Stimulated activated CD4-positive, alpha-beta T cell treated with anti-CD3 and anti-CD28 coated beads, Interleukin-15, amount 100 ng/mL, for 24 hours (primary cell): ENCODE results near the gene TSPYL4.

Experiments
- DNase-seq: peaks from one replicate; pipeline ENCODE4 v3.0.0-alpha.2; 2020

TSPYL4 gene

DNA sequence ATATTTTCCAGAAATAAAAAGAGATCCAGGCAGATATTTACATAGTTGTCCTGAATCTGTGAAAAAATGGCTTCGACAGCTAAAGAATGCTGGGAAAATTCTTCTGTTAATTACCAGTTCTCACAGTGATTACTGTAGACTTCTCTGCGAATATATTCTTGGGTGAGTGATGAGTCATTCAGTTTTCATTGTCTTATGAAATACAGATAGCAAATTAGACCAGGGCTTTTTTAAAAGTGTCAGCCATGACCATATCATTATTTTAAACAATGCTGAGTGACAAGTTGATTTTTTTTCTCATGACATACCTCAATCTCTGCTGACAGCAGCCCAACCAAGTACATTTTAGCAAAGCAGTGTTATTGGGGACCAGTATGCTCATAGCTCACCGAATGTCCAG is 32.8 kb downstream of the TSPYL4 start:
- DNase-seq = no peak

DNA sequence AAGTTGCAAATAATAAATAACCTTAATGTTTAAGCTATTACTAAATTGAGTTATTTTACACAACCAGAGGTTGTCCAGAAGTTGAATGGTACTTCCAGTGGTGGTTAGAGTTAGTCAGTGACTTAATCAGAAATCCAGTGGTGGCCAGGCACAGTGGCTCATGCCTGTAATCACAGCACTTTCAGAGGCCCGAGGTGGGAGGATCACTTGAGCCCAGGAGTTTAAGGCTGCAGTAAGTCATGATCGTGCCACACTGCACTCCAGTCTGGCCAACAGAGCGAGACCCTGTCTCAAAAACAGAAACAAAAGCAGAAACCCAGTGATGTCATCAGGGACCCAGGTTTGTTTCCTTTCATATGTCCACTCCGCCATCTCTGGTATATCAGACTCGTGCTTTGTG is 35.0 kb downstream of the TSPYL4 start:
- no peak for DNase-seq

DNA sequence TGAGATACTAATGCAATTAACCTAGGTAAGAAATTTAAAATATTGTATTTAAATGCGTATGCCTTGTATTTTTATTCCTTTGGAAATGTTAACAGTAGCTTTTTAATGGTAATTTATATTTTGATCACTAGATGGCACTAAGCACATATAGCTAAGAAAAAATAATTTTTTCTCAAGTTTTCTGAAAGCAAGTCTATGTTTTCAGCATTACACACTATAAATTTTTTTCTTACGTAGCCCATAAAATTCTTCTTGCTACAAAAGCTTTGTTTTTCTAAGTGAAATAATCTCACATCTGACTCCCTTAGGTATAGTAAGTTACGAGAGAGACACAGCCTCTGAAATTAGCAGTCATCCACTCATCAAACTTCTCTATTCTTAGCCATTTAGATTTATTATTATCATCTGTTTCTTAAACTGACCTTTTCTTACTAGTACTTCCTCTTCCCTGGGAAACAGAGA is 35.7 kb downstream of the TSPYL4 start:
- DNase-seq = no peak

DNA sequence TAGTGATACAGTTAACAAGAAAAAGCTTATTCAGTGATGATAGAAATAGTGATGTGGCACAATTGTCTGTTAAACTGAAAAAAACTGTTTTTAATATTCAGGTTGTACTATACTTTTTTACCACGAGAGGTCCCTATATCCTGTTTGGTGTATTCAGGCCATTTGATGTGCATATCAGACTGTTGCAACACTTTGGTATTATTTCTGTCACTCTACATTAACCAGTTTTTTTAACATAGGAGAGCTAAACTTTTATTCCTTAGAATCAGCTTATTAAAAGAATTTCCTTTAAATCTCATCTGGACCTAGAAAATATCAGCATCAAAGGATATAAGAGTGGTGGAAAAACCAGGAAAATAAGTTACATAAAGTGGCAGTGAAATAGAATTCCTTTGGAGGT is 36.8 kb downstream of the TSPYL4 start:
- no peak for DNase-seq

DNA sequence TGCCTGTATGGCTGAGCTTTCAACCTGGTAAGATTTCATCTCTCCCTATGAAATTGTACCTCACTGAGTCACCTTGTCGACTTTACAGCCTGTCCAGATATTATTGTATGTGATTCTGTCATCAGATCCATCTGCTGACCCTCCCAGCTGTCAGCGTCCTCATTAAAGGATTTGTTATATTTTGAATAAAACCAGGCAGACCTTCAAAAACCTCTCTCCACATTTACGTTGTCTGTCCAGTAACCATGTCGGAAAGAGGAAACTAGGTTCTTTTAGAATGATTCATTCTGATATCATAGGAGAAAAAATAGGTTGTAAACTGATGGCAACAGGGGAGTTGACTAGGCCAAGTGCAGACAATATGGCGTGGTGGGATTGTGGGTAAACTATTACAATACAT is 38.5 kb downstream of the TSPYL4 start:
- DNase-seq = no peak

DNA sequence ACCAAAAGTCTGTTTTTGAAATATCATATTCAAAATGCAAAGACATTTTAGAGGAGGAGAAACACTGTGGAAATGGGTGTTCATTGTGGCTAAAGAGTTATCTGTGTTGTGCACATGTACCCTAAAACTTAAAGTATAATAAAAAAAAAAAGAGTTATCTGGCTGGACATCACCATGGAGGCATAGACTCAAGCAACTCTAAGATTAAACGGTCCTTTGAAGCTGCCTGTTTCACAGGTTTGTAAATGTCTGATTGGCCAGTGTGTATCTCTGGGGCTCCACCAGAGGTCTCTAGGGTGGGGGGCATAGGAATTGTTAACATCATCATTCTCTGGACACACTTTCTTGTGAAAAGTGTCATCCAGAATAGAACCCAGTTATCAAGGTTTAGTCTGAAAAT is 39.2 kb downstream of the TSPYL4 start:
- DNase-seq = no peak

DNA sequence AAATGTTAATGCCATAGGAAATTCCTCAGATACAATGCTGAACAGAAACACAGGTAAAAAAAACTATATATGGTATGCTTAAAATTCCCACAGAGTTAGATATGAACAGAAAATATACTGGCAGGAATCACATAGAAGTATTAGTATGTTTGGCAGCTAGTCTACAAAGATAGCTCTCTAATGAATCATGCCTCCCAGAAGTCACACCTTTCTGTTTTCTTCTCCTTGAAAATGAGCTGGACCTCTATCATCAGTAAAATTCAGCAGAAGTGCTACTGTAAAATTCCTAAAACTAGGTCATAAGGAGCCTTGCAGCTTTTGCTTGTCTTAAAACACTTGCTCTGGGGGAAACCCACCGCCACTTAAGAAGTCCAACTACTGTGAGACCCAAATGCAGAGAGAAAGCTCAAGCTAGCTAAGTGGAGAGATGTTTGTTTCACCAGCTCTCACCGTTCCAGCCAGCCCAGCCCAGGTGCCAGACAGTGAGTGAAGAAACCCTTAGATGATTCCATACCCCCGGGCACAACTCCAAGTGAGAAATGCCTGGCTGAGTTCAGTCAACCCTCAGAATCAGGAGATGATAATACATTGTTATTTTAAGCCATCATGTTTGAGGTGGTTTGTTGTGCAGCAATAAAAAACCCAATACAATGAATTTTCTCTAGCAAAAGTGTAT is 43.0 kb downstream of the TSPYL4 start:
- no peak for DNase-seq

DNA sequence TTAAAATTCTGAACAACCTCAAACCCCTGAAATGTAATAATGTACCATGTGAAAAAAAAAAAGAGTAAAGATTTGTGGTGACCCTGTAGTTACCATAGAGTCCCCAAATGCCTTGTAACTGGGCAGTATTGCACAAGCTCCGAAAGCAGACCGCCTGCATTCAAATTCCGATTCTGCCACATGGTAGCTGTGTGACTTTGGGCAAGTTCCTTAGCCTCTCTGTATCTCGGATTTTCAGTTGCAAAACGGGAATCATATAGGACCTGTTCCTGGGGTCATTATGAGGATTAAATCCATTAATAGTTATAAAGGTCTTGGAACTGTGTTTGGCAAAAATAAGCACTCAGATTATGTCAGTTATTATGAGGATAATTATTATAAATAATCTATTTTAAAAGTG is 43.6 kb downstream of the TSPYL4 start:
- DNase-seq = no peak

DNA sequence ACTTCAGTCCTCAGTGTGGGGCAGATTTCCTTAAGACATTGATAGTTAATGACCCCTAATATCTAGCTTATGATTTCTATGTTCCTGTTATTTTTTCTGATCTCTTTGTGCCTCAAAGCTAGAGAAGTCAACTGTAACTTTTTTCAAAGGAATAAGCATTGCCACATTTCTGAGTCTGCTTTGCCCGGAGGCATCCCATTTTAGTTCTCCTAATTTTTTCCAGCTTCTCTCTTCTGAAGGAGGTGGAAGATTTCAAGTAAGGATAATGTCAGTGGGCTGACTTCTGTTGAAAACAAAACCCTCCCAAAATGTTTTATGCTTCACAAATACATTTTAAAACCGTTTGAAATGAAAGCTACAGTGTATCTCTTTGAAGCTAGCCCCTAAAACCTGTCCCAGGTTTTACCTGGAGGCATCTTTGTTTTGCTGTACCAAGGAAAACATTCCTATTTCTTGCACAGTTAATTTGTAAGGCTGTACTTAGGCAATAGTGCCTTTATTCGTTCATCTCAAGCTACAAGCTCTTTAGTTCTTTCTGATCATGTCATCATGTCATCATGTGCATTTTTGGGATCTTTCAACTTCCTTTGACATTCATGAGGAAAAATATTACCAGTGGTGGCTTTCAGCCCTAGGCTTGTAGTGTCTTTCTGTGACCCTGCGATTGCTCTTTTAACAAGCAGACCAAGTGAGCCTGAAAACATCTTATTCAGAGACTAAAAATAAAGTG is 45.7 kb downstream of the TSPYL4 start:
- no peak for DNase-seq

DNA sequence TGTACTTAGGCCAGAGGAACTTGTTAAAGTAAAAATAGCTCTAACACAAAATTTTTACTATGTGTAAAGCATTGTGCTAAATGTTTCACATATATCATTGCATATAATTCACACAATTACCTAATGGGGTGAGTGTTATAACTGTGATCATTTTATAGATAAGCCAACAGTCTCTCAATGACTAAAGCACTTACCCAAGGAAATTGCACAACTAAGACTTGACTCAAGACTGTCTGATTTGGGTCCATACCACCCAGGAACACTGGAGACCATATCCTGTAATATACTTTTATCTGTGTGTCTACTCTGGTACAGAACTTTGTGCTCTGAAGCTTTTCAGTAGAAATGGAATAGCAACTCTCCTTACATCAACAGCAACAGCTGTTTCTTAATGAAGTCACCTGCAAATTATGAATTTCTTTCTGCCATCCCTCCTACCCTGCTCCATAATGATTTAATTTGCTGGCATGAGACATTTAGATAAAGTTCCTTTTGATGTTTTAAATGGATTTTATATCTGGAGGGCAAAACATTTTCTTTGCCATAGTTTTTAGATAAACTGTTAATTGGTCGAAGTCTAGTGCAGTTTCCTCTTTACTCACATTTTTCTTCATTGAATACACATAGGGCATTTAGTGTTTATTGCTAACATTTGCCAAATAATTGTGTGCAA is 47.5 kb downstream of the TSPYL4 start:
- DNase-seq = no peak

DNA sequence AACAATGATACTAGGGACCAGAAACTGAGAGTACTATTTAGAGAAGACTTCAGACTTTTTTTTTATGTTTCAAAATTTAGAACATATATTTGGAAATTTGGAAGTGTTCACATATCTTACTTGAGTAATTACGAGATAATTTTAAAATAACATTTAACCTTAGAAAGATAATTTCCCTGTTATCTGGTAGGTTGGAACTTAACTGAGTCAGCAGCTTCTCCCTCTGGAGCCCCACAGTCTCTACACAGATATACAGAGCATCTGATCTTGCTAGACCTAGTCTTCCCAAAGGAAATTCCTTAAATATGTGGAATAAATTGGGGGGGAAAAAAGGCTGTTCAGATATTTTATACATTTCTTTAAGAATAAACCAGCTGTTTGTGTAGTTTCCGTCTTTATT is 48.6 kb downstream of the TSPYL4 start:
- no peak for DNase-seq

DNA sequence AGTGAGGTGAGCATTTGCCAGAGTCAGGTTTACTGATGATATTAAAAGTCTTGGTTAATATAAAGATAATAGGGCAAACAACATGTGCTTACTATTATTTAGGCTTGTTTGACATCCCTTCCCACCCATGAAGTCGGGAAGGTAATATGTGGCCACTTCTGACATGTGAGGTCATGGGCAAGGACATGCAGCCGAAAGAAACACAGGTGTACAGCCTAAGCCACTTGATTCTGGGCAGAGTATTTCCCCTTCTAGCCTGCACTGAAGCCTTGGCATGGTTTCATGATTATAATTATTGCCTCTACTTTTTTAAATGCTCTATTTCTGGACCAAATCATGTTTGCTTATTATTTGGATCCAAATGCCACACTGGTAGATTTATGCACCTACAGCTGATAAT is 52.3 kb downstream of the TSPYL4 start:
- DNase-seq = no peak

DNA sequence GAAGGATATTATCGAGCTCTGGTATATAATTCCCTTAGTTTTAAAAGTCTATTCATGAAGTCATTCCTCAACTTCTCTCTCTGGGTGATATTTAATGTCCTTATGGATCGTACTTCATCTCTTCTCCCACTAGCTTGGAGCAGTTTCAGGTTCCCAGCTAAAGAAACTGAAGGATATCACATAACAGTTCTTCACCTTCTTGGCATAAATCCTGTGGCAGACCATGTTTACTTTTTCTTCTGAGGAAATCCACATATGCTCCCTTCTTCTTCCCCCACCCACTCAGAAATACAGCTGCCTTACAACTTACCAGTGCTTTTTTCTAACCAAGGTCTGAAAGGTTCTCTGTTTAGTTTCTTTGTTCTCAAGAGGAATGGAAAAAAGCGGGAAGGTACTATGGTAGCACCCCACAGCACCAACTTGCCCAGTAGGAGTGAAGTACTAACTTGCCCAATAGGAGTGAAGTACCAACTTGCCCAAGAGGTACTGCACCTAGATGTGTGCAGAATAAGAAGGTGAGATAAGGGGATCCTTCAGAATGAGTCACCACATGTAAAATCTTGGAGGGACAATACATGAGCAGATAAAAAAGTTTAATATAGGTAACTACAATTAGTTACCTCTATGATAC is 53.1 kb downstream of the TSPYL4 start:
- no peak for DNase-seq
